H1 (cell line): Measurements from ENCODE around the gene LITAF. TPM values are rescaled to one million over a fixed set of nuclear protein-coding genes. Genes with fewer than 3 reads are reported as not detected.

Experiments used
- CTCF ChIA-PET: fragments of 300-600 bp; sonication (Branson Sonifier 250); formaldehyde crosslinking; loops from one replicate; lab custom pipeline; 2021; ENCODE audit not compliant: partially characterized antibody; lab: Charles Lee
- POLR2A ChIA-PET: fragments of 300-600 bp; sonication (Branson Sonifier 250); formaldehyde crosslinking; loops from one replicate; lab custom pipeline; 2021; ENCODE audit warnings: inconsistent platforms; ENCODE audit not compliant: partially characterized antibody; lab: Charles Lee
- DNase-seq, 2 experiments: peaks; one replicate each; pipeline versions ENCODE4 v3.0.0 to v3.0.0-alpha.2; 2010 to 2022; ENCODE audit warnings: low spot score in 2 of 2, low read depth in 1 of 2, mixed read lengths in 1 of 2
- FAIRE-seq: peaks from 2 replicates; lab custom pipeline; 2011; peaks lifted over from hg19 to GRCh38; lab: Jason Lieb, UNC
- H2AFZ ChIP-seq: 2 replicates; pipeline ENCODE4 v1.8.1; 2012; ENCODE audit warnings: low read length, inconsistent platforms
- H2AK5ac ChIP-seq: 2 replicates; pipeline ENCODE4 v1.6.1; 2013; ENCODE audit warnings: low read depth, low read length
- H2BK120ac ChIP-seq: replicated peaks from 2 replicates; pipeline ENCODE3; 2013; ENCODE audit warnings: low read depth, low read length, inconsistent platforms
- H2BK12ac ChIP-seq: 2 replicates; pipeline ENCODE4 v1.6.1; 2013; ENCODE audit warnings: low read depth, low read length
- H2BK15ac ChIP-seq: 2 replicates; pipeline ENCODE4 v1.6.1; 2013; ENCODE audit warnings: low read length
- H2BK20ac ChIP-seq: 2 replicates; pipeline ENCODE4 v1.6.1; 2013; ENCODE audit warnings: low read length
- H2BK5ac ChIP-seq: 2 replicates; pipeline ENCODE4 v1.6.1; 2013; ENCODE audit warnings: low read depth, low read length
- H3K14ac ChIP-seq: 2 replicates; pipeline ENCODE4 v1.6.1; 2013; ENCODE audit warnings: inconsistent platforms; ENCODE audit not compliant: insufficient read length
- H3K18ac ChIP-seq: 2 replicates; pipeline ENCODE4 v1.6.1; 2013; ENCODE audit warnings: low read length; ENCODE audit errors: extremely low read depth
- H3K23ac ChIP-seq: 2 replicates; pipeline ENCODE4 v1.6.1; 2013; ENCODE audit warnings: inconsistent platforms; ENCODE audit not compliant: insufficient read length
- H3K23me2 ChIP-seq: 2 replicates; pipeline ENCODE4 v1.6.1; 2013; ENCODE audit warnings: low read depth, low read length
- H3K27ac ChIP-seq: 2 replicates; pipeline ENCODE4 v1.6.1; 2011; ENCODE audit warnings: low read depth, low read length, inconsistent platforms
- H3K27me3 ChIP-seq, 4 experiments: replicated peaks in 1 of 4; 1 replicate in 1 of 4; 2 replicates in 3 of 4; pipeline versions ENCODE4 v1.6.1 to v1.8.1; 2011 to 2013; ENCODE audit warnings: low read length in 3 of 4, mild to moderate bottlenecking in 3 of 4, inconsistent platforms in 2 of 4, mixed read lengths in 2 of 4, moderate library complexity in 1 of 4; ENCODE audit not compliant: control insufficient read depth in 3 of 4, insufficient read depth in 3 of 4; ENCODE audit errors: extremely low read depth in 1 of 4
- H3K36me3 ChIP-seq, 4 experiments: 2 replicates each; pipeline versions ENCODE4 v1.6.1 to v1.8.1; 2011 to 2013; ENCODE audit warnings: mild to moderate bottlenecking in 4 of 4, low read length in 3 of 4, moderate library complexity in 2 of 4, control low read depth in 1 of 4, inconsistent platforms in 1 of 4; ENCODE audit not compliant: insufficient read depth in 4 of 4, control insufficient read depth in 2 of 4
- H3K4ac ChIP-seq: replicated peaks from 2 replicates; pipeline ENCODE3; 2013; ENCODE audit warnings: low read length, low read depth, mixed read lengths, inconsistent platforms; ENCODE audit not compliant: insufficient read length
- H3K4me1 ChIP-seq, 4 experiments: replicated peaks in 1 of 4; 1 replicate in 1 of 4; 2 replicates in 3 of 4; pipeline versions ENCODE4 v1.6.1 to v1.8.1; 2011 to 2013; ENCODE audit warnings: low read length in 3 of 4, inconsistent platforms in 2 of 4, mixed read lengths in 1 of 4; ENCODE audit not compliant: insufficient read depth in 4 of 4, control insufficient read depth in 3 of 4
- H3K4me2 ChIP-seq, 2 experiments: 2 replicates each; pipeline versions ENCODE4 v1.6.1 to v1.8.1; 2011 to 2013; ENCODE audit warnings: low read depth in 2 of 2, low read length in 2 of 2, control low read depth in 1 of 2, inconsistent platforms in 1 of 2, mild to moderate bottlenecking in 1 of 2; ENCODE audit not compliant: insufficient read depth in 1 of 2
- H3K4me3 ChIP-seq, 4 experiments: fragments of 200-600, 300-600 bp in 1 of 4; sonication (generic), shearing (Covaris generic), sonication (Bioruptor Twin) in 1 of 4; 2 replicates each; pipeline versions ENCODE4 v1.5.1 to v1.8.1; 2011 to 2016; ENCODE audit warnings: low read length in 4 of 4, low read depth in 3 of 4, control low read depth in 2 of 4, inconsistent platforms in 2 of 4, mild to moderate bottlenecking in 2 of 4, mixed read lengths in 1 of 4, moderate library complexity in 1 of 4; ENCODE audit not compliant: insufficient read depth in 2 of 4; ENCODE audit errors: extremely low read depth in 1 of 4
- H3K56ac ChIP-seq: replicated peaks from 2 replicates; pipeline ENCODE3; 2013; ENCODE audit warnings: low read depth, mild to moderate bottlenecking, mixed read lengths, low read length, inconsistent platforms; ENCODE audit not compliant: insufficient read length
- H3K79me1 ChIP-seq: 2 replicates; pipeline ENCODE4 v1.6.1; 2013; ENCODE audit warnings: low read depth, low read length, control low read depth
- H3K79me2 ChIP-seq, 2 experiments: 2 replicates each; pipeline versions ENCODE4 v1.6.1 to v1.8.1; 2012 to 2013; ENCODE audit warnings: low read length in 2 of 2, mild to moderate bottlenecking in 2 of 2, inconsistent platforms in 1 of 2; ENCODE audit not compliant: insufficient read depth in 2 of 2, control insufficient read depth in 1 of 2
- H3K9ac ChIP-seq, 4 experiments: replicated peaks in 1 of 4; 1 replicate in 1 of 4; 2 replicates in 3 of 4; pipeline versions ENCODE4 v1.6.1 to v1.8.1; 2011 to 2013; ENCODE audit warnings: low read depth in 3 of 4, low read length in 3 of 4, control low read depth in 2 of 4, mild to moderate bottlenecking in 2 of 4, moderate library complexity in 2 of 4, inconsistent platforms in 1 of 4; ENCODE audit errors: extremely low read depth in 1 of 4
- H3K9me3 ChIP-seq, 2 experiments: 2 replicates each; pipeline versions ENCODE4 v1.6.1 to v1.8.1; 2012 to 2013; ENCODE audit warnings: mild to moderate bottlenecking in 2 of 2, moderate library complexity in 2 of 2, control low read depth in 1 of 2, inconsistent platforms in 1 of 2, low read depth in 1 of 2, low read length in 1 of 2, mixed read lengths in 1 of 2; ENCODE audit not compliant: insufficient read depth in 2 of 2
- H4K20me1 ChIP-seq, 2 experiments: replicated peaks in 1 of 2; 2 replicates each; pipeline versions ENCODE3 to v1.8.1; 2011 to 2013; ENCODE audit warnings: inconsistent platforms in 2 of 2, low read length in 2 of 2, mild to moderate bottlenecking in 1 of 2; ENCODE audit not compliant: insufficient read depth in 2 of 2, control insufficient read depth in 1 of 2
- H4K5ac ChIP-seq: 2 replicates; pipeline ENCODE4 v1.6.1; 2013; ENCODE audit warnings: low read length, low read depth, mixed read lengths, inconsistent platforms; ENCODE audit not compliant: insufficient read length
- H4K8ac ChIP-seq: 2 replicates; pipeline ENCODE4 v1.8.0; 2013; ENCODE audit warnings: mild to moderate bottlenecking, moderate library complexity, low read length, inconsistent platforms; ENCODE audit not compliant: insufficient read depth; ENCODE audit errors: extremely low read depth
- H4K91ac ChIP-seq: replicated peaks from 2 replicates; pipeline ENCODE3; 2013; ENCODE audit warnings: low read length, mixed read lengths, inconsistent platforms; ENCODE audit not compliant: insufficient read length
- ASH2L ChIP-seq: fragments of 200-600, 300-600 bp; sonication (generic); IDR thresholded peaks from one replicate; pipeline ENCODE4 v1.7.1; 2017; ENCODE audit warnings: low read length
- CBX8 ChIP-seq: fragments of 300-800, 300-1000 bp; sonication (generic); IDR thresholded peaks from 2 replicates; pipeline ENCODE4 v1.7.1; 2016; ENCODE audit warnings: low read depth, low read length, borderline replicate concordance
- CHD2 ChIP-seq: IDR thresholded peaks from 2 replicates; pipeline ENCODE4 v1.6.1; 2012; ENCODE audit warnings: low read length, improper control_type of control experiment
- EGR1 ChIP-seq: IDR thresholded peaks from 2 replicates; pipeline ENCODE4 v1.6.1; 2011; ENCODE audit warnings: low read depth, low read length, borderline replicate concordance
- FOSL1 ChIP-seq: IDR thresholded peaks from 2 replicates; pipeline ENCODE4 v1.6.1; 2011; ENCODE audit warnings: mild to moderate bottlenecking, low read depth, low read length, moderate library complexity; ENCODE audit not compliant: insufficient read depth
- GTF2F1 ChIP-seq: IDR thresholded peaks from 2 replicates; pipeline ENCODE4 v1.6.1; 2012; ENCODE audit warnings: low read depth, low read length, improper control_type of control experiment, borderline replicate concordance
- KDM1A ChIP-seq: fragments of 200-600, 300-600 bp; sonication (generic); IDR thresholded peaks from 2 replicates; pipeline ENCODE4 v1.7.1; 2016; ENCODE audit warnings: mild to moderate bottlenecking, low read length, borderline replicate concordance
- USF2 ChIP-seq: IDR thresholded peaks from 2 replicates; pipeline ENCODE4 v1.6.1; 2011; ENCODE audit warnings: low read length, improper control_type of control experiment
- WGBS, 2 experiments: shearing (Covaris generic) in 1 of 2; methylation state at CpG; one replicate each; pipeline versions ENCODE4 v1.1.6 to v1.1.7; 2013 to 2015; ENCODE audit warnings: low lambda C conversion rate in 2 of 2, mixed read lengths in 2 of 2, inconsistent platforms in 1 of 2, low coverage in 1 of 2, missing lambda C conversion rate in 1 of 2; ENCODE audit not compliant: insufficient replicate concordance in 2 of 2, insufficient coverage in 1 of 2, insufficient read length in 1 of 2; ENCODE audit errors: extremely low coverage in 1 of 2, missing lambda C conversion rate in 1 of 2; 5-methylcytosine and 5-hydroxymethylcytosine counted together
- polyA plus RNA-seq, 7 experiments: library from polyadenylated mRNA; depleted of rRNA in 3 of 7; stranded (reverse) in 5 of 7; unstranded in 2 of 7; fragments of >200 nt in 5 of 7; fragments of 200-250 nt in 2 of 7; gene quantifications; 1 replicate in 5 of 7; 2 replicates in 1 of 7; 4 replicates in 1 of 7; pipeline versions ENCODE4 v1.2.1 to v1.2.3, GENCODE V29; 2011 to 2013; ENCODE audit warnings: missing spikeins in 2 of 7, mixed read lengths in 2 of 7
- total RNA-seq: library from RNA; stranded (reverse); fragmentation: NEBNext Ultra II Directional; extraction: Animal tissue kit (Norgen Biotek cat#: 25700); gene quantifications from 2 replicates; pipeline ENCODE4 v1.2.1, GENCODE V29; 2021

LITAF gene
- total and polyA plus RNA-seq, 2 of the 8 experiments (the other 6 are each of a cell fraction or from before 2014, with no cell fraction given), result 165 to 205 TPM

- H3K9me3 ChIP-seq, result no peaks in the 10 kb centered on the region
- peak overlapping the region; percentile 35; the same call in 1 of the 2 replicates for H2BK5ac ChIP-seq
- H4K5ac ChIP-seq, result no peak overlapping the region
- no peaks in the 10 kb centered on the region for H3K27me3 ChIP-seq
- H3K23me2 ChIP-seq, result no peaks in the 10 kb centered on the region
- H3K14ac ChIP-seq, result no peak overlapping the region
- FAIRE-seq, result no peak
- no peak overlapping the region for H2AFZ ChIP-seq
- H2AK5ac ChIP-seq, result no peak overlapping the region; the same call in 1 of the 2 replicates
- H3K9ac ChIP-seq, result no peak overlapping the region
- no peak overlapping the region for H3K18ac ChIP-seq
- no peak overlapping the region for H4K91ac ChIP-seq
- peaks cover 0 to 15% (median 5%) of the 10 kb centered on the region in 4 experiments; a peak in 5 of 7 replicates for H3K4me1 ChIP-seq
- H3K23ac ChIP-seq, result no peak overlapping the region
- ChIA-PET POLR2A (interaction anchor here (0.6 to 1.2 kb wide), 4 partner anchors 10 to 175 kb away, joined by 3 read pairs; no protein-coding TSS in a partner anchor), CTCF (interaction anchor here (1.1 to 1.9 kb wide), 3 partner anchors 21 to 114 kb away, joined by 3 to 8 read pairs (median 5); no protein-coding TSS in a partner anchor)
- TF ChIP-seq FOSL1 (no peak), CHD2 (no peak), GTF2F1 (no peak), EGR1 (no peak), ASH2L (no peak), USF2 (no peak), CBX8 (no peak), KDM1A (peak; percentile 84)
- no peaks in the 10 kb centered on the region for H4K20me1 ChIP-seq
- no peak overlapping the region for H2BK120ac ChIP-seq
- no peaks in the 10 kb centered on the region for H3K36me3 ChIP-seq
- no peak overlapping the region for H3K27ac ChIP-seq
- no peak overlapping the region for H2BK15ac ChIP-seq
- 88% methylated on average over 12 of the region's 12 CpGs; no CpG with 5 or more reads in 1 of the 2 experiments for WGBS, 2 experiments
- H3K4me3 ChIP-seq, result no peak overlapping the region
- DNase-seq, result no peak
- no peak overlapping the region for H2BK20ac ChIP-seq
- H3K4me2 ChIP-seq, result no peak overlapping the region
- no peaks in the 10 kb centered on the region for H3K79me2 ChIP-seq
- H3K4ac ChIP-seq, result no peak overlapping the region
- H2BK12ac ChIP-seq, result no peak overlapping the region
- no peak overlapping the region for H4K8ac ChIP-seq
- no peak overlapping the region for H3K56ac ChIP-seq
- no peaks in the 10 kb centered on the region for H3K79me1 ChIP-seq
Measured at GRCh38 chr16:11510178-11510973, 76.3 kb downstream of the LITAF start.
